HepG2 (cell line): ENCODE data around the gene AGRN. TPM values are rescaled to one million over a fixed set of nuclear protein-coding genes. Genes with fewer than 3 reads are reported as not detected.

Source experiments
- ATAC-seq: fragments of 200-7000 bp; cut with Tn5 transposase; 3 replicates; pipeline ENCODE4 v1.9.1; 2020; ENCODE audit warnings: mild to moderate bottlenecking, moderate library complexity
- BruUV-seq: library from RNA; stranded (reverse); fragments of 400-500 nt; replicated peaks from 2 replicates; lab custom pipeline; 2021; lab: Mats Ljungman, UMichigan
- CTCF ChIA-PET: fragments of 300-600 bp; formaldehyde crosslinking; extraction: SDS; loops from one replicate; lab custom pipeline; 2021; ENCODE audit warnings: low total read pairs, inconsistent platforms, low intra/inter-chr PET ratio; lab: Yijun Ruan, JAX
- POLR2A ChIA-PET: fragments of 350-600 bp; sonication (Branson Sonifier 250); formaldehyde crosslinking; loops from one replicate; lab custom pipeline; 2020; ENCODE audit warnings: antibody characterized with exemption, inconsistent platforms; lab: Yijun Ruan, JAX
- DNase-seq: peaks from one replicate; pipeline ENCODE4 v3.0.0-alpha.2; 2015; ENCODE audit warnings: low spot score
- FAIRE-seq: peaks from 3 replicates; lab custom pipeline; 2011; peaks lifted over from hg19 to GRCh38; lab: Jason Lieb, UNC
- H2AFZ ChIP-seq: one replicate; pipeline ENCODE4 v1.6.1; 2011; ENCODE audit warnings: low read length, inconsistent platforms
- H3K27ac ChIP-seq: fragments of 300-600 bp; 3 replicates; pipeline ENCODE4 v1.8.0; 2011; ENCODE audit warnings: mixed run types, mild to moderate bottlenecking, mixed read lengths, low read length, inconsistent platforms; ENCODE audit not compliant: insufficient read depth; ENCODE audit errors: extremely low read length
- H3K27me3 ChIP-seq, 2 experiments: fragments of 200-600 bp in 1 of 2; 2 replicates in 1 of 2; 3 replicates in 1 of 2; pipeline versions ENCODE4 v1.6.0 to v1.8.0; 2011; ENCODE audit warnings: low read length in 2 of 2, mild to moderate bottlenecking in 2 of 2, moderate library complexity in 2 of 2, inconsistent platforms in 1 of 2; ENCODE audit not compliant: insufficient read depth in 2 of 2, control insufficient read depth in 1 of 2
- H3K36me3 ChIP-seq, 2 experiments: fragments of 200-600 bp in 1 of 2; replicated peaks in 1 of 2; 2 replicates in 1 of 2; 3 replicates in 1 of 2; pipeline versions ENCODE4 v1.5.1 to v1.8.0; 2011; ENCODE audit warnings: low read length in 2 of 2, inconsistent platforms in 1 of 2; ENCODE audit not compliant: insufficient read depth in 2 of 2, control insufficient read depth in 1 of 2
- H3K4me1 ChIP-seq: 2 replicates; pipeline ENCODE4 v1.5.1; 2012; ENCODE audit warnings: low read length, inconsistent platforms; ENCODE audit not compliant: insufficient read depth
- H3K4me2 ChIP-seq: 2 replicates; pipeline ENCODE4 v1.6.0; 2011; ENCODE audit warnings: low read depth, low read length, inconsistent platforms
- H3K4me3 ChIP-seq, 3 experiments: fragments of 200-600 bp in 1 of 3; sonication (generic), shearing (Covaris generic) in 1 of 3; replicated peaks in 1 of 3; 2 replicates each; pipeline ENCODE4 v1.5.1; 2011 to 2016; ENCODE audit warnings: low read length in 3 of 3, inconsistent platforms in 2 of 3, low read depth in 2 of 3, mild to moderate bottlenecking in 2 of 3, control low read depth in 1 of 3, mixed read lengths in 1 of 3; ENCODE audit not compliant: insufficient read depth in 1 of 3
- H3K79me2 ChIP-seq: one replicate; pipeline ENCODE4 v1.6.1; 2011; ENCODE audit warnings: low read length, inconsistent platforms; ENCODE audit not compliant: insufficient read depth
- H3K9ac ChIP-seq: 2 replicates; pipeline ENCODE4 v1.6.0; 2011; ENCODE audit warnings: mild to moderate bottlenecking, low read depth, low read length, inconsistent platforms; ENCODE audit not compliant: insufficient read depth
- H3K9me3 ChIP-seq: 2 replicates; pipeline ENCODE4 v1.5.1; 2012; ENCODE audit warnings: mild to moderate bottlenecking, low read length
- H4K20me1 ChIP-seq: 2 replicates; pipeline ENCODE4 v1.6.0; 2011; ENCODE audit warnings: inconsistent platforms, mild to moderate bottlenecking, low read length, moderate library complexity; ENCODE audit not compliant: insufficient read depth
- AKAP8 ChIP-seq: sonication (generic); formaldehyde crosslinking; IDR thresholded peaks from 2 replicates; pipeline ENCODE4 v1.5.1; 2020; ENCODE audit warnings: mild to moderate bottlenecking, missing genetic modification reagents
- GPN1 ChIP-seq: sonication (generic); formaldehyde crosslinking; IDR thresholded peaks from 2 replicates; pipeline ENCODE4 v1.5.1; 2020; ENCODE audit warnings: missing genetic modification reagents, borderline replicate concordance
- HBP1 ChIP-seq: IDR thresholded peaks from 2 replicates; pipeline ENCODE4 v1.6.1; 2016; ENCODE audit warnings: low read depth, control low read depth
- MYNN ChIP-seq: sonication (generic); formaldehyde crosslinking; IDR thresholded peaks from 2 replicates; pipeline ENCODE4 v1.4.0; 2020; ENCODE audit warnings: mild to moderate bottlenecking, low read depth, missing genetic modification reagents
- RBM22 ChIP-seq: fragments of 200-400 bp; formaldehyde crosslinking; optimal IDR thresholded peaks from 2 replicates; pipeline ENCODE3; 2017; ENCODE audit warnings: mild to moderate bottlenecking, low read length, moderate library complexity
- SRSF9 ChIP-seq: fragments of 200-400 bp; formaldehyde crosslinking; IDR thresholded peaks from 2 replicates; pipeline ENCODE4 v1.6.1; 2018; ENCODE audit warnings: borderline replicate concordance, mild to moderate bottlenecking, low read depth, low read length; ENCODE audit not compliant: insufficient read depth, poor library complexity, severe bottlenecking
- THAP8 ChIP-seq: sonication (generic); formaldehyde crosslinking; IDR thresholded peaks from 2 replicates; pipeline ENCODE4 v1.5.1; 2020; ENCODE audit warnings: missing genetic modification reagents, mild to moderate bottlenecking, borderline replicate concordance
- WGBS: methylation state at CpG from one replicate; pipeline ENCODE4 v1.1.6; 2017; ENCODE audit warnings: low lambda C conversion rate; 5-methylcytosine and 5-hydroxymethylcytosine counted together
- in situ Hi-C: cut with HindIII; loops from 2 replicates; pipeline ENCODE4 v1.10.0; 2017; ENCODE audit warnings: low pct_unique_long_range_greater_than_20kb; ENCODE audit not compliant: extremely low pct_ligation_motif_present
- intact Hi-C: fragments of 100-400 bp; cut with micrococcal nuclease; formaldehyde crosslinking; loops from one replicate; pipeline ENCODE4 v1.10.0; 2022; ENCODE audit not compliant: unreplicated experiment
- polyA plus RNA-seq, 8 experiments: library from polyadenylated mRNA; depleted of rRNA in 3 of 8; stranded (reverse) in 7 of 8; unstranded in 1 of 8; fragments of >200 nt; fragmentation: Illumina TruSeq in 4 of 8; extraction: Trizol in 4 of 8; gene quantifications; 2 replicates each; pipeline versions ENCODE4 v1.2.1 to v1.2.3, GENCODE V29; 2011 to 2016; ENCODE audit warnings: low read depth in 4 of 8, missing spikeins in 1 of 8, mixed read lengths in 1 of 8; ENCODE audit not compliant: insufficient read depth in 1 of 8
- total RNA-seq, 5 experiments: library from RNA; depleted of rRNA; stranded (reverse); fragments of >200 nt; fragmentation: Illumina TruSeq; extraction: Trizol; gene quantifications; 2 replicates each; pipeline ENCODE4 v1.2.3, GENCODE V29; 2016; ENCODE audit warnings: low read depth in 1 of 5

Gene AGRN
- total and polyA plus RNA-seq, 2 of the 13 experiments (the other 11 are each of a cell fraction or from before 2014, with no cell fraction given): 29.8 to 65.2 TPM

GRCh38 chr1:1026599-1027413, 6.9 kb downstream of the AGRN start:
- TF ChIP-seq MYNN (CRISPR knock-in tag) (no peak), THAP8 (no peak), SRSF9 (no peak), GPN1 (CRISPR knock-in tag) (no peak), AKAP8 (CRISPR knock-in tag) (0 out of 2 replicates have a peak, but pooled peaks have one; percentile 65), RBM22 (no peak), HBP1 (CRISPR knock-in tag) (no peak)
- ChIA-PET POLR2A (no interaction called here), CTCF (no interaction called here)
- intact Hi-C loops (no loop called here), in situ Hi-C loops (no loop called here)
- WGBS: 89% methylated on average over 10 of the region's 21 CpGs
- DNase-seq (no peak), FAIRE-seq (no peak), ATAC-seq (no peak; the same call in 2 of the 3 replicates)
- Histone ChIP-seq H2AFZ (no peak overlapping the region), H3K4me3 (no peak overlapping the region), H3K27me3 (no peaks in the 10 kb centered on the region), H4K20me1 (peaks cover 26% of the 10 kb centered on the region; the same call in 1 of the 2 replicates), H3K4me1 (peaks cover 55% of the 10 kb centered on the region), H3K4me2 (no peak overlapping the region), H3K27ac (no peak overlapping the region), H3K9me3 (no peaks in the 10 kb centered on the region), H3K79me2 (peaks cover 14% of the 10 kb centered on the region), H3K36me3 (peaks cover 4 to 20% of the 10 kb centered on the region in 2 experiments; a peak in 4 of 5 replicates), H3K9ac (no peak overlapping the region)
- BruUV-seq: no TSS peak
